ENCODE data around the gene CHMP4B. TPM values are rescaled to one million over a fixed set of nuclear protein-coding genes. Genes with fewer than 3 reads are reported as not detected.

CHMP4B gene
- total RNA-seq, 1 donor from 2014 or later = 137 TPM

GRCh38 chr20:33890557-33890956 is 79.4 kb downstream of the CHMP4B start:
- Mint-ChIP-seq H3K4me3 (ENCODE audit: low read depth) (no peak overlapping the region), H3K9me3 (ENCODE audit: low read depth) (peaks cover 6% of the 10 kb centered on the region), H3K27ac (no peak overlapping the region), H3K4me1 (ENCODE audit: low read depth) (peaks cover 2% of the 10 kb centered on the region), H3K36me3 (ENCODE audit: insufficient read depth) (no peaks in the 10 kb centered on the region), H3K27me3 (peaks cover 3% of the 10 kb centered on the region)
- DNase-seq (ENCODE audit: low spot score, unreplicated experiment) = no peak
- no peak for TF ChIP-seq CTCF (IDR thresholded peaks at IDR 0.05; ENCODE audit: unreplicated experiment)

- H3K4me3 Mint-ChIP-seq (ENCODE audit: low read depth) = no peak overlapping the region
- TF ChIP-seq CTCF (IDR thresholded peaks at IDR 0.05; ENCODE audit: unreplicated experiment) = no peak
- no peaks in the 10 kb centered on the region for H3K36me3 Mint-ChIP-seq (ENCODE audit: insufficient read depth)
- no peak for DNase-seq (ENCODE audit: low spot score, unreplicated experiment)
- no peak overlapping the region for H3K27ac Mint-ChIP-seq
- H3K4me1 Mint-ChIP-seq (ENCODE audit: low read depth) = peaks cover 2% of the 10 kb centered on the region
- H3K27me3 Mint-ChIP-seq = peaks cover 6% of the 10 kb centered on the region
- peaks cover 6% of the 10 kb centered on the region for H3K9me3 Mint-ChIP-seq (ENCODE audit: low read depth)
Measured at GRCh38 chr20:33893314-33893713, 82.2 kb downstream of the CHMP4B start.

GRCh38 chr20:33894798-33895197 is 83.7 kb downstream of the CHMP4B start:
- no peak overlapping the region for H3K27ac Mint-ChIP-seq
- no peak overlapping the region for H3K4me3 Mint-ChIP-seq (ENCODE audit: low read depth)
- no peaks in the 10 kb centered on the region for H3K36me3 Mint-ChIP-seq (ENCODE audit: insufficient read depth)
- H3K27me3 Mint-ChIP-seq = peaks cover 3% of the 10 kb centered on the region
- no peak for DNase-seq (ENCODE audit: low spot score, unreplicated experiment)
- H3K4me1 Mint-ChIP-seq (ENCODE audit: low read depth) = peaks cover 2% of the 10 kb centered on the region
- TF ChIP-seq CTCF (IDR thresholded peaks at IDR 0.05; ENCODE audit: unreplicated experiment) = no peak
- peaks cover 6% of the 10 kb centered on the region for H3K9me3 Mint-ChIP-seq (ENCODE audit: low read depth)

- DNase-seq (ENCODE audit: low spot score, unreplicated experiment) = no peak
- Mint-ChIP-seq H3K9me3 (ENCODE audit: low read depth) (no peaks in the 10 kb centered on the region), H3K27me3 (peaks cover 3% of the 10 kb centered on the region), H3K4me3 (ENCODE audit: low read depth) (no peak overlapping the region), H3K4me1 (ENCODE audit: low read depth) (peaks cover 2% of the 10 kb centered on the region), H3K36me3 (ENCODE audit: insufficient read depth) (no peaks in the 10 kb centered on the region), H3K27ac (no peak overlapping the region)
- TF ChIP-seq CTCF (IDR thresholded peaks at IDR 0.05; ENCODE audit: unreplicated experiment) = no peak
Measured at GRCh38 chr20:33896509-33896908, 85.4 kb downstream of the CHMP4B start.

- H3K27me3 Mint-ChIP-seq = peaks cover 3% of the 10 kb centered on the region
- no peak overlapping the region for H3K4me3 Mint-ChIP-seq (ENCODE audit: low read depth)
- DNase-seq (ENCODE audit: low spot score, unreplicated experiment) = no peak
- no peaks in the 10 kb centered on the region for H3K36me3 Mint-ChIP-seq (ENCODE audit: insufficient read depth)
- TF ChIP-seq CTCF (IDR thresholded peaks at IDR 0.05; ENCODE audit: unreplicated experiment) = peak; percentile 52
- H3K27ac Mint-ChIP-seq = no peak overlapping the region
- H3K4me1 Mint-ChIP-seq (ENCODE audit: low read depth) = peaks cover 2% of the 10 kb centered on the region
- no peaks in the 10 kb centered on the region for H3K9me3 Mint-ChIP-seq (ENCODE audit: low read depth)
Measured at GRCh38 chr20:33897313-33897912, 86.3 kb downstream of the CHMP4B start.
